Fibroblast of mammary gland (primary cell): ENCODE data around the gene TRNP1.

Experiments
- DNase-seq: peaks from one replicate; pipeline ENCODE4 v3.0.0-alpha.2; 2010; ENCODE audit warnings: low read depth
- H3K4me3 ChIP-seq: 2 replicates; pipeline ENCODE4 v1.5.1; 2011; ENCODE audit warnings: low read depth, mild to moderate bottlenecking, low read length, moderate library complexity; ENCODE audit not compliant: control insufficient read depth
- CTCF ChIP-seq: conservative IDR thresholded peaks from 2 replicates; pipeline ENCODE4 v1.5.1; 2011; ENCODE audit warnings: low read depth, low read length, inconsistent platforms; ENCODE audit not compliant: control insufficient read depth, insufficient read depth

TRNP1 gene

GRCh38 chr1:27045973-27046558 is 52.6 kb downstream of the TRNP1 start:
- DNase-seq: peak; percentile 84
- H3K4me3 ChIP-seq: no peak overlapping the region
- TF ChIP-seq CTCF: peak; percentile 80

DNA sequence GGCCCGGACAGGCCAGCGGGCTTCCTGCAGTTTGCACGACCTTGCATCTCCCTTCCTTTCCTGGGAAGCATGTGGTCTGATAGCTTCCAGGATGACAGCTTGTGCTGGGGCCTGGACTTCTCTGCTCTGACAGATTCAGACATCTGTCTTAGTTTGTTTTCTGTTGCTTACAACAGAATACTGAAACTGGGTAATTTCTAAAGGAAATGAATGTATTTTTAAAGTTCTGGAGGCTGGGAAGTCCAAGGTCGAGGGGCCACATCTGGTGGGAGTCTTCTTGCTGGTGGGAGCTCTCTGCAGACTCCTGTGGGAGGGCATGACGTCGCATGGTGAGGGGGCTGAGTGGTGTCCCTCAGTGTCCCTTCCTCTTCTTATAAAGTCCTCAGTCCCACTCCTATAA is 54.4 kb downstream of the TRNP1 start:
- TF ChIP-seq CTCF: no peak
- H3K4me3 ChIP-seq: no peak overlapping the region
- DNase-seq: no peak

DNA sequence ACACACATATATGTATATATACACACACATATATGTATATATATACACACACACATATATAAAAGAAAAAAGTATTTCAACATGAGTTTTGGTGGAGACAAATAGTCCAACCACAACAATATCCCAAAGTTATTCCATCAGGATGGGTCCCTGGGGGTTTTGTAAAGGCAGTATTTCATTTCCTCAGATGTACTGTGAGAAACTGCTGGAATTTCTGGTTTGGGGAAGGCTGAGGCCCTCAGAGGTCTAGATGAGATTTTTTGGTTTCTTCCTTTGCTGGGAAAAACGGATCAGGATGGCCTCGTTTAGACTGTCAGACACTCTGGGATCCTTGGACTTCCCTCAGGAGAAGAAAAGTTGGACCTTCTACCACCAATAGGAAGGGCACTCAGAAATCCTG is 55.6 kb downstream of the TRNP1 start:
- no peak overlapping the region for H3K4me3 ChIP-seq
- no peak for DNase-seq
- no peak for TF ChIP-seq CTCF

- TF ChIP-seq CTCF: no peak
- H3K4me3 ChIP-seq: no peak overlapping the region
These were observed 56.1 kb downstream of the TRNP1 start for GRCh38 chr1:27049607-27050006.

More at GRCh38 chr1:27049607-27050006, 56.1 kb downstream of the TRNP1 start:
- no peak for DNase-seq
